Adrenal gland (tissue), 5 donors: ENCODE data around the gene CFL1.

Source experiments
- POLR2A ChIP-seq, 2 donors: fragments of 450-650 bp; IDR thresholded peaks; one replicate each; pipeline ENCODE4 v1.6.1; 2017; ENCODE audit warnings: antibody characterized with exemption in 2 of 2, mild to moderate bottlenecking in 2 of 2, moderate library complexity in 1 of 2
- TF ChIP-seq, protein P1 (sequence below), 6 experiments: fragments of 450-650 bp in 4 of 6; fragments of 200-600 bp in 2 of 6; sonication (generic) in 1 of 6; IDR thresholded peaks; 1 replicate in 5 of 6; 2 replicates in 1 of 6; pipeline versions ENCODE4 v1.5.1 to v1.8.0; 2016 to 2021; ENCODE audit warnings: antibody characterized with exemption in 6 of 6, mild to moderate bottlenecking in 2 of 6, moderate library complexity in 1 of 6
- donor health status: DM: no; HTN: no; CAD: no.

DNA sequence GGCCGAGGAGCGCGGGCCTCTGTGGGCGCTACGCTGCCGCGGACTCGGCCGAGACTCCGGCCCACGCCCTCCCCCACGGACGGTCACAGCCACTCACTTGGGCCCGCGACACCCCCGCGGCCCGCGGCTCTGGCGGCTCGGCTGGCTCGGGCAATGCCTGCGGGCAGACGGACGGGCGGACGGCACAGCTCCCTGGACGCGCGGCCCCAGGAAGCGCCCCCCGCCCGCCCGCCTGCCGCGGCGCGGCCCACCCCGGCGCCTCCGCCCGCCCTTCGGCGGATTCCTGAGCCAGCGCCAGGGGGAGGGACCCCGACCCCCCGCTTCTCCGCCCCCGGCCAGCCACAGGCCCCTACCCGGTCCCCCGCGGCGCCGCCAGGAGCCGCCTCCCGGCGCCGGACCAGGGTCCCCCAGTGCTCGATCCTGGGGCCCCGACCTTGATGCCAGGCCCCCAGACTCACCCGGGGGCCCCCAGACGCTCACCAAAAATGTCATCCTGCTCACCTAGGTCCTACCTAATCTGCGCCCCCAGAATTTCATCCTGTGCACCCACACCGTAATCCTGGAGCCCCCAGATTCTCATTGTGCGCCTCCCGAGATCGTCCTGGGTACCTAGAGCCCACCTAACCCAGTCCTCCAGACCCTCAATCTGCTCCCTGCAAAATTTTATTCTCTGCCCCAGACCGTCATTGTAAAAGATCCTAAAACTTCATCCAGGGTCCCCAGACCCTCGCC, 14.8 kb upstream of the CFL1 start, which contains the start of gene EFEMP2:
- no peak for TF ChIP-seq POLR2A (IDR thresholded peaks at IDR 0.05)
- TF ChIP-seq, protein P1, sequence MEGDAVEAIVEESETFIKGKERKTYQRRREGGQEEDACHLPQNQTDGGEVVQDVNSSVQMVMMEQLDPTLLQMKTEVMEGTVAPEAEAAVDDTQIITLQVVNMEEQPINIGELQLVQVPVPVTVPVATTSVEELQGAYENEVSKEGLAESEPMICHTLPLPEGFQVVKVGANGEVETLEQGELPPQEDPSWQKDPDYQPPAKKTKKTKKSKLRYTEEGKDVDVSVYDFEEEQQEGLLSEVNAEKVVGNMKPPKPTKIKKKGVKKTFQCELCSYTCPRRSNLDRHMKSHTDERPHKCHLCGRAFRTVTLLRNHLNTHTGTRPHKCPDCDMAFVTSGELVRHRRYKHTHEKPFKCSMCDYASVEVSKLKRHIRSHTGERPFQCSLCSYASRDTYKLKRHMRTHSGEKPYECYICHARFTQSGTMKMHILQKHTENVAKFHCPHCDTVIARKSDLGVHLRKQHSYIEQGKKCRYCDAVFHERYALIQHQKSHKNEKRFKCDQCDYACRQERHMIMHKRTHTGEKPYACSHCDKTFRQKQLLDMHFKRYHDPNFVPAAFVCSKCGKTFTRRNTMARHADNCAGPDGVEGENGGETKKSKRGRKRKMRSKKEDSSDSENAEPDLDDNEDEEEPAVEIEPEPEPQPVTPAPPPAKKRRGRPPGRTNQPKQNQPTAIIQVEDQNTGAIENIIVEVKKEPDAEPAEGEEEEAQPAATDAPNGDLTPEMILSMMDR (IDR thresholded peaks at IDR 0.05): no peak
